ENCODE measurements around the gene UBE2M.

UBE2M gene

GRCh38 chr19:58538257-58539168 is 19.9 kb downstream of the UBE2M start:
- no peak for DNase-seq

GRCh38 chr19:58536852-58537798 is 21.3 kb downstream of the UBE2M start:
- DNase-seq = no peak

DNA sequence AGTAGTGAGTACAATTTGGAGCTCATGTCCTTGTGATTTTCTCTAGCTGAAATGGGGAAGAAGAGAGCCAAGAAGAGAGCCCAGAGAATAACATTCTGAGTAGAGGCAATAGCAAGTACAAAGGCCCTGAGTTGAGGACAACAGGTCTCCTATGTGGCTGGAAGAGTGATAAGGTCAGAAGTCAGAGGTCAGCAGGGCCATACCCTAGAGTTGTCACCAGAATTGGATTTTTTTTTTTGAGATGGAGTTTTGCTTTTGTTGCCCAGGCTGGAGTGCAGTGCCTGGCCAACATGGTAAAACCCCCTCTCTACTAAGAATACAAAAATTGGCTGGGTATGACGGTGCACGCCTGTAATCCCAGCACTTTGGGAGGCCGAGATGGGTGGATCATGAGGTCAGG is 22.6 kb downstream of the UBE2M start:
- DNase-seq = no peak

DNA sequence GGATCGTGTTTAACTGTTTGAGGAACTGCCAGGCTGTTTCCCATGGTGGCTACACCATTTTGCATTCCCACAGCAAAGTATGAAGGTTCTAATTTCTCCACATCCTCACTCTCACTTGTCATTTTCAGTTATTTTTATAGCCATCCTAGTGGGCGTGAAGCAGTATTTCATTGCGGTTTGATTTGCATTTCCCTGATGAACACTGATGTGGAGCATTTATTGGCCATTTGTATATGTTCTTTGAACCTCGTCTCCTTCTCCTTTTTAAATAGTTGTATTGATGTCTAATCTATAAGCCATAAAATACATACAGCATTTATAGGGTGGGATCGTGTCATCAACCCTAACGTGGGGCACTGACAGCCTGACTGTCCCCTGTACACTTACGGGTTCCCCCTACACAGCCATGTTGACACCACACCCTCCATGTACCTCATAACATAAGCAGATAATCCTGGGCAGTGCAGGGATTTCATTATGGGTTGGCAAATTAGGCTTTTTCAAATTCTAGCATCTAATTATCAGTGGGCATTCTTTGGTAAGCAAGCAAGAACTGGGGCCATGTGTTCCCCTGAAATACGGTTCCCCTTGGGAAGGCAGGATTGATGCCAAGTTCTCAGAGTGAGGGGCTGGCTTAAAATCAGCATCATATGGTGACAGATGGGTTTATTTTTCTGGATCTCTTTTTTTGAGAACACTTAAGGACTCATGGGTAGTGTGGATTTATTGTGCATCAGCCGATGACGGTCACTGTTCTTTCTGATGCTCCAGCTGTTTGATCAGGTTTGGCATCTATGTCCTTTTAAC is 27.2 kb downstream of the UBE2M start:
- no peak for DNase-seq

DNA sequence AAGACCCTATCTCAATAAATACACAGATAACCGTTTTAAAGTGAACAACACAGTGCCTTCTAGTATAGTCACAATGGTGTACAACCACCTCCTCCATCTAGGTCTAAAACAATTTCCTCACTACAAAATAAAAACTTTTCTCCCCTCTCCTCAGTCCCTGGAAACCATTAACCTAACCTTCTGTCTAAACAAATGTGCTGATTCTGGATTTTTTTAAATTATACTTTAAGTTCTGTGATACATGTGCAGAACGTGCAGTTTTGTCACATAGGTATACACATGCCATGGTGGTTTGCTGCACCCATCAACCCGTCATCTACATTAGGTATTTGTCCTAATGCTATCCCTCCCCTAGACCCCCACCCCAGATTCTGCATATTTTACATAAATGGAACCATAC is 29.0 kb downstream of the UBE2M start:
- DNase-seq = no peak

- DNase-seq = no peak
These were observed 35.7 kb downstream of the UBE2M start for GRCh38 chr19:58522709-58523108.

GRCh38 chr19:58521651-58522050 is 36.8 kb downstream of the UBE2M start:
- DNase-seq = no peak

DNA sequence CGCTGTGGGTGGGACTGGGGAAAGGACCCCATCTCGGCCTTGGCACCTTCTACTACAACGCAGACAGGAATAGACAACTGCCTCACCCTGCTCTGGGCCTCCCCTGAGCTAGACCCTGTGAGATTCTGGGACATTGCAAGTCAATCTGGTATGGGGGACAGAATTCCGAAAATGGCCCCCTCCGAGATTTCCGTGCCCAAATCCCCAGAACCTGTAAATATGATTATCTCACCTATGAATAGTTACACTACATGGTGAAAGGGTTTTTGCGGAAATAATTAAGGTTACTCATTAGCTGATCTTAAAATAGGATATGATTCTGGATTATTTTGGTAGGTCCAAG is 38.2 kb downstream of the UBE2M start:
- no peak for DNase-seq

DNA sequence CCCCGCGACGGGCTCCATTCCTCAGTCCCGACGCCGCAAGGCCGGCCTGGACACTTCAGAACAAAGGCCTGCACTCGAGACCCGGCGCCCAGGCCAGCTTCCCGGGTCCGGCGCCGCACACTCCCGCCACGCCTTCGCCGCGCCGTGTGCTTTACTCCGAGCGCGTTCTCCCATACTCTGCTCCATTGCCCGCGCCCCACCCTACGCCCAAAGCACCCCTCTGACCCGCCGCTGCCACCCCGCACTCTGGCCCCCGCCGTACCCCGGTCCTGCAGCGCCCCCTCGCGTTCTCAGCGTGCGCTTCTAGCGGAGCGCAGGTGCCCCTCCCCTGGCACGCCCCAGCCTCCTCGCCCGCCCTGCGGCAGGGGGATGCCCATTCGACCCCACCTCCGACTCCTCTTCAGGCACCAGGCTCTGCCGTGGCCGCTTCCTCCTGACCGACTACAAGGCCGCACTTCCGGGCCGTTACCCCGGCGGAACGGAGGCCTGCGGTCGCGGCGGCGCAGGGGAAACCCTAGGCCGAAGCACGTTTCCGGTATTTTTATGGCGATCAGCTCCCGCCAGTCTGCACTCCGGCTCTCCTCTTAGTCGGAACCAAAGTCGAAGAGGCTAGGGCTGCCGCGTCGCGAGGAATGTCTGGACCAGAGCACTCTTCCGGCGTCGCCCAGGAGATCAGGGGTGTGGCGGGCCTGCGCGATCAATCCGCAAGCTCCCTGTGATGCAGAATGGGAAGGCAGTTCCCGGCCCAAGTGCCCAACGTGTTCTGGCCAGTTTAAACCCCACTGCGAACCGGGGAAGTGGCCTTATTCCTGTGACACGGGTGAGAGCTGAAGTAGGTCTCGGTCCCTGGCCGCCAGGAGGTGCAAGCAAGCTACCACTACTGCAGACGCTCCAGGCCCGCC is 38.8 kb downstream of the UBE2M start, which contains the start of gene ZBTB45:
ZBTB45 (minus strand) TSS at position 456 of the 902 bp plus-strand sequence. CDS start 2,137 bp downstream, outside the sequence.
- peak; percentile 91 for DNase-seq

- no peak for DNase-seq
These were observed 39.4 kb downstream of the UBE2M start for GRCh38 chr19:58519087-58519354.

- no peak for DNase-seq
These were observed 39.9 kb downstream of the UBE2M start for GRCh38 chr19:58518256-58519086.

- DNase-seq = no peak
These were observed 41.2 kb downstream of the UBE2M start for GRCh38 chr19:58516964-58517833.

GRCh38 chr19:58516246-58516836 is 42.1 kb downstream of the UBE2M start:
- no peak for DNase-seq

DNA sequence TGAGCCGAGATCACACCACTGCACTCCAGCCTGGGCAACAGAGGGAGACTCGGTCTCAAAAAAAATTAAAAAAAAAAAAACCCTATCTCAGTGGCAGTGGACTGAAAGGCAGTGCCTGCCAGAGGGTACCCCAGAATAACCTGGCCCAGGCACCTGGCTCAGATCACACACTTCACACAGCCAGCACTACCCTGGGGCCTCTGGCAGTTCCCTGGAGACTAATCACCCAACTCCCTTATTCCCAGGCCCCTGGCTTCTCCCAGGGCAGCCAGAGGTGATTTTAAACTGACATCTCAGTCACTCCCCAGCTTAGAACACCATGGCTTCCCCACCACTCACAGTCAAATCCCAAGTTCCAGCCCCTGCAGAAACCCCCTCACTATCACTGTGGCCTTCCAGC is 43.2 kb downstream of the UBE2M start:
- DNase-seq = no peak

- no peak for DNase-seq
These were observed 43.8 kb downstream of the UBE2M start for GRCh38 chr19:58514564-58515022.

DNA sequence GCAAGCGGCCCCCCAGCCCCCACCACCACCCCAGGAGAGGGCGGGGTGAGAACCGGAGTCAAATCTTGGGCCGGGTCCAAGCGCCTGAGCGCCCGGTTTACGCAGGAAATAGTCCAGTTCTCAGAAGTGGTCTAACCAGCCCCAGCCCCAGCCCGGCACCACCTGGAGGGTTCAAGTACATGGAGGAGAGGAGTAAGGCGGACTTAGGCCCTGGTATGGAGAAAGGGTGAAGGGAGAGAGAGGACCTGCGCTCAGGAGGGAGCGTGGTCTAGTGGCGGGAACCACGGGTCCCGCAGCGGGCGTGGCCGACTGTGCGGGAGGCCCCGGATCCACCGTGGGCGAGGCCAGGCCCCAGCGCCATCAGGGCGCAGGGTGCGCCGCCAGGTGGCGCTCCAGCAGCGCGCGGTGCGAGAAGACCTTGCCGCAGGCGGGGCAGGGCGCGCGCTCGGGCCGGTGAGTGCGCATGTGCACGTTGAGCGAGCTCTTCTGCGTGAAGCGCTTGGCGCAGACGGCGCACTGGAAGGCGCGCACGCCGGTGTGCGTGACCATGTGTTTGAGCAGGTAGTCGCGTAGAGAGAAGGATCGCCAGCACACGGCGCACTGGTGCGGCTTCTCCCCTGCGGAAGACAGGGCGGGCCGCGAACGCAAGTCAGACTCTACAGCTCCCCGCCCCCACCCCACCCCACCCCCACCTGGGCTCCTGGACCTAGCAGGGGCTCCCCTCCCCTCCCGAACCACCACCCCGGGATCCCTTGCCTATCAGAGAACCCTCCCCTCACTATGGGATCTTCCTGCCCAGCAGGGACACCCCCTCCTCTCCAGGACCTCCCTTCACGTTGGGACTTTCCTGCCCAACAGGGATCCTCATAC is 44.5 kb downstream of the UBE2M start:
- peak; percentile 89 for DNase-seq

DNA sequence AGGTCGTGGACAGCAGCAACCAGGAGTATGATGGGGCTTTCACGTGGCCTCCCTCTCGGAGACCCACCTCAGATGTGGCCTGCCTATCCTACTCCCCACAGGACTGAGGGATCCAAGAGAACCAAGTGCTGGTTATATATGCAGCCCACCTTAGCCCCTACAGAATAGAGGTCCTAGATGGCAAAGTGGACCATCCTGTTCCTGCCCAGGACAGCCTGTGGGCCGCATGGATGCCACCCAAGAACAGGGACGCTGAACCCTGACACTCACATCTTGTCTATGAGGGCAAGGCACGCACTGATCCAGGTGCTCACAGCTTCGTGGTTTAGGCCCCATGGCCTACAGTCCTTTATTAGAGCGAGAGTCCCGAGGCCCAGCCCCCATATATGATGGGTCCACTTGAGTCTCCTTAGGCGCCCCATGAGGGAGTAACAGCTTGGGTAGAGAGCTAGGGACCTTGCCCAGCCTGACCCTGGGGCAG is 45.2 kb downstream of the UBE2M start:
- no peak for DNase-seq
